Loucy (cell line): ENCODE results near the gene PRKCQ.
"Not testable (repeated sequence)": the region's sequence is repeated elsewhere in the genome, so short reads cannot be mapped to it uniquely, and the experiment has no call there.

Experiments
- H2AFZ ChIP-seq: fragments of 200-600 bp; sonication (generic); 2 replicates; pipeline ENCODE4 v1.6.0; 2016; ENCODE audit warnings: antibody characterized with exemption, mild to moderate bottlenecking, low read length, moderate library complexity
- H3F3A ChIP-seq: fragments of 200-600 bp; 2 replicates; pipeline ENCODE4 v1.6.0; 2016; ENCODE audit warnings: antibody characterized with exemption, low read depth, mild to moderate bottlenecking
- H3K27me3 ChIP-seq: fragments of 200-600 bp; sonication (generic); 2 replicates; pipeline ENCODE4 v1.6.1; 2014; ENCODE audit warnings: low read length, mild to moderate bottlenecking; ENCODE audit not compliant: insufficient read depth, poor library complexity, severe bottlenecking
- H3K36me3 ChIP-seq: fragments of 200-600 bp; sonication (generic); 2 replicates; pipeline ENCODE4 v1.6.1; 2016; ENCODE audit warnings: low read length; ENCODE audit not compliant: insufficient read depth
- H3K4me1 ChIP-seq: fragments of 200-600 bp; sonication (generic); 2 replicates; pipeline ENCODE4 v1.5.1; 2014; ENCODE audit warnings: low read length, mild to moderate bottlenecking; ENCODE audit not compliant: insufficient read depth, poor library complexity, severe bottlenecking
- H3K4me2 ChIP-seq: fragments of 200-600 bp; sonication (generic); 2 replicates; pipeline ENCODE4 v1.6.0; 2014; ENCODE audit warnings: antibody characterized with exemption, low read length, low read depth, mild to moderate bottlenecking; ENCODE audit not compliant: poor library complexity, severe bottlenecking
- H3K4me3 ChIP-seq: fragments of 200-600 bp; sonication (generic); 2 replicates; pipeline ENCODE4 v1.5.1; 2014; ENCODE audit warnings: low read length, mild to moderate bottlenecking, mixed read lengths; ENCODE audit not compliant: poor library complexity, severe bottlenecking
- H3K79me2 ChIP-seq: fragments of 200-600 bp; sonication (generic); 2 replicates; pipeline ENCODE4 v1.6.1; 2014; ENCODE audit warnings: low read length; ENCODE audit not compliant: insufficient read depth
- H3K9ac ChIP-seq: fragments of 200-600 bp; sonication (generic); 2 replicates; pipeline ENCODE4 v1.6.0; 2014; ENCODE audit warnings: mild to moderate bottlenecking, low read depth, low read length, moderate library complexity; ENCODE audit not compliant: poor library complexity, severe bottlenecking
- H3K9me2 ChIP-seq: fragments of 200-600 bp; sonication (generic); replicated peaks from 2 replicates; pipeline ENCODE4 v1.6.1; 2016; ENCODE audit warnings: low read depth, low read length, mixed read lengths
- H3K9me3 ChIP-seq: fragments of 200-600 bp; sonication (generic); 2 replicates; pipeline ENCODE4 v1.6.1; 2014; ENCODE audit warnings: mild to moderate bottlenecking, antibody characterized with exemption, low read length, low read depth; ENCODE audit not compliant: insufficient read depth
- H4K20me1 ChIP-seq: fragments of 200-600 bp; sonication (generic); 2 replicates; pipeline ENCODE4 v1.6.0; 2014; ENCODE audit warnings: antibody characterized with exemption, low read length, mild to moderate bottlenecking; ENCODE audit not compliant: insufficient read depth, poor library complexity, severe bottlenecking
- CTCF ChIP-seq: fragments of 200-600 bp; sonication (generic); conservative IDR thresholded peaks from 2 replicates; pipeline ENCODE4 v1.5.1; 2014; ENCODE audit warnings: mild to moderate bottlenecking, antibody characterized with exemption, low read length
- EZH2phosphoT487 ChIP-seq: fragments of 200-600 bp; IDR thresholded peaks from 2 replicates; pipeline ENCODE4 v1.6.1; 2018; ENCODE audit warnings: antibody characterized with exemption, mild to moderate bottlenecking, moderate library complexity, borderline replicate concordance

The PRKCQ gene

GRCh38 chr10:6582298-6582697 lies 2.2 kb upstream of the PRKCQ start:
- Histone ChIP-seq H3K4me1 (peaks cover 60% of the 10 kb centered on the region), H3K9me3 (no peaks in the 10 kb centered on the region), H3K4me3 (peak overlapping the region; percentile 85), H3K36me3 (peaks cover 9% of the 10 kb centered on the region; the same call in 1 of the 2 replicates), H2AFZ (no peak overlapping the region), H3K4me2 (peak overlapping the region; percentile 94), H3F3A (no peaks in the 10 kb centered on the region), H4K20me1 (no peaks in the 10 kb centered on the region), H3K9me2 (no peaks in the 10 kb centered on the region), H3K27me3 (no peaks in the 10 kb centered on the region), H3K9ac (peak overlapping the region; percentile 98), H3K79me2 (peaks cover 81% of the 10 kb centered on the region)
- TF ChIP-seq EZH2phosphoT487 (no peak), CTCF (no peak)

GRCh38 chr10:6581778-6582228 lies 1.7 kb upstream of the PRKCQ start:
- Histone ChIP-seq H3K9ac (peak overlapping the region; percentile 98), H4K20me1 (no peaks in the 10 kb centered on the region), H3K79me2 (peaks cover 86% of the 10 kb centered on the region), H3K4me3 (peak overlapping the region; percentile 85), H3K4me1 (peaks cover 61% of the 10 kb centered on the region), H3K9me2 (no peaks in the 10 kb centered on the region), H3K27me3 (no peaks in the 10 kb centered on the region), H2AFZ (no peak overlapping the region), H3K36me3 (peaks cover 9% of the 10 kb centered on the region; the same call in 1 of the 2 replicates), H3F3A (no peaks in the 10 kb centered on the region), H3K9me3 (no peaks in the 10 kb centered on the region), H3K4me2 (peak overlapping the region; percentile 94)
- no peak for TF ChIP-seq EZH2phosphoT487
- no peak for TF ChIP-seq CTCF

GRCh38 chr10:6581223-6581622 lies 1.1 kb upstream of the PRKCQ start:
- H3K4me1 ChIP-seq, result peaks cover 65% of the 10 kb centered on the region
- peak overlapping the region; percentile 94 for H3K4me2 ChIP-seq
- not testable (repeated sequence) for H3K27me3 ChIP-seq, H3F3A ChIP-seq, H2AFZ ChIP-seq, H3K9me2 ChIP-seq, H3K36me3 ChIP-seq, H4K20me1 ChIP-seq, H3K9me3 ChIP-seq
- H3K4me3 ChIP-seq, result peak overlapping the region; percentile 85
- peaks cover 91% of the 10 kb centered on the region for H3K79me2 ChIP-seq
- H3K9ac ChIP-seq, result peak overlapping the region; percentile 98

GRCh38 chr10:6580279-6581029 lies 378 bp upstream of the PRKCQ start:
- Histone ChIP-seq H3K4me1 (peaks cover 63% of the 10 kb centered on the region), H3K4me3 (peak overlapping the region; percentile 85), H3K36me3 (peaks cover 7% of the 10 kb centered on the region; the same call in 1 of the 2 replicates), H2AFZ (peak overlapping the region; percentile 29; the same call in 1 of the 2 replicates), H3K9me3 (no peaks in the 10 kb centered on the region), H3K4me2 (peak overlapping the region; percentile 94), H3K9me2 (no peaks in the 10 kb centered on the region), H4K20me1 (no peaks in the 10 kb centered on the region), H3K27me3 (no peaks in the 10 kb centered on the region), H3K79me2 (peaks cover 96% of the 10 kb centered on the region), H3K9ac (peak overlapping the region; percentile 98), H3F3A (no peaks in the 10 kb centered on the region)
- TF ChIP-seq EZH2phosphoT487 (no peak), CTCF (no peak; the same call in 1 of the 2 replicates)
